AG10803 (cell line): ENCODE measurements around the gene URM1.
A peak's percentile ranks its signal among the peaks of the same experiment; 100 is the strongest.
"Not testable (repeated sequence)": the region's sequence is repeated elsewhere in the genome, so short reads cannot be mapped to it uniquely, and the experiment has no call there.

ENCODE experiments used
- DNase-seq: peaks from one replicate; pipeline ENCODE4 v3.0.0; 2010; ENCODE audit warnings: low read depth
- H3K4me3 ChIP-seq: 2 replicates; pipeline ENCODE4 v1.5.1; 2011; ENCODE audit warnings: mild to moderate bottlenecking, low read length, control low read depth
- CTCF ChIP-seq: conservative IDR thresholded peaks from 2 replicates; pipeline ENCODE4 v1.5.1; 2011; ENCODE audit warnings: mild to moderate bottlenecking, low read length, control low read depth, inconsistent platforms

The URM1 gene

GRCh38 chr9:128325629-128326028 lies 45.5 kb upstream of the URM1 start:
- H3K4me3 ChIP-seq, result no peak overlapping the region
- no peak for DNase-seq
- TF ChIP-seq CTCF, result no peak

- no peak for DNase-seq
- TF ChIP-seq CTCF, result no peak
- no peak overlapping the region for H3K4me3 ChIP-seq
Measured at GRCh38 chr9:128333451-128333869, 37.7 kb upstream of the URM1 start.

- no peak for DNase-seq
- H3K4me3 ChIP-seq, result no peak overlapping the region
- TF ChIP-seq CTCF, result no peak
Measured at GRCh38 chr9:128335161-128335560, 36.0 kb upstream of the URM1 start.

- TF ChIP-seq CTCF, result no peak
- DNase-seq, result no peak
Measured at GRCh38 chr9:128335914-128336313, 35.3 kb upstream of the URM1 start.

GRCh38 chr9:128337936-128338335 lies 33.2 kb upstream of the URM1 start:
- H3K4me3 ChIP-seq, result no peak overlapping the region
- DNase-seq, result no peak
- no peak for TF ChIP-seq CTCF

More at GRCh38 chr9:128335914-128336313, 35.3 kb upstream of the URM1 start:
- no peak overlapping the region for H3K4me3 ChIP-seq

- not testable (repeated sequence) for H3K4me3 ChIP-seq, DNase-seq
Measured at GRCh38 chr9:128338852-128339614, 32.1 kb upstream of the URM1 start.

- no peak for TF ChIP-seq CTCF
- H3K4me3 ChIP-seq, result peak within 1 kb of the TSS; percentile 76
- peak; percentile 69 for DNase-seq
Measured at GRCh38 chr9:128339761-128340690, 31.1 kb upstream of the URM1 start, which contains the start of gene SLC27A4. Gene SLC27A4, plus strand, starts transcription at chr9:128340527. Its CDS starts 2,606 bp downstream, at chr9:128343133.
